GM18517 (cell line): Measurements from ENCODE around the gene ARID1B.

Source experiments
- ATAC-seq: cut with Tn5 transposase; IDR thresholded peaks from one replicate; pipeline ENCODE4 v1.9.1; 2021; ENCODE audit warnings: mild to moderate bottlenecking, moderate library complexity; ENCODE audit not compliant: unreplicated experiment

ARID1B gene

DNA sequence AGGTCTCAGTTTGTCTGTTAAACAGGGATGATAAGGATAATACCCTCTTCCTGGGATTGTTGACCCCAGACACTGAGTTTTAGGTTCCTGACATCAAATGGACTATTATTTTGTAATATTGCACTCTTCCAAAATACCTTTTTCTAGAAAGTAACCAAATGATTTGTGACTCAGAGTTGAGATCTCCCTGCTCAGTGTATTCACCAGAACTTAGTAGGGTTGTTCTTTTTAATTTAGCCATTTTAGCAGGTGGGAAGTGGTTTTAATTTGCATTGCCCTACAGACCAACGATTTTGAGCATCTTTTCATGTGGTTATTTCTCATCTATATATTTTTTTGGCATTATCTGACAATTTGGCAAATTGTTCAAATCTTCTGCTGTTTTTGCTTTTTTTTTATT lies 471.1 kb downstream of the ARID1B start:
- ATAC-seq: no peak

DNA sequence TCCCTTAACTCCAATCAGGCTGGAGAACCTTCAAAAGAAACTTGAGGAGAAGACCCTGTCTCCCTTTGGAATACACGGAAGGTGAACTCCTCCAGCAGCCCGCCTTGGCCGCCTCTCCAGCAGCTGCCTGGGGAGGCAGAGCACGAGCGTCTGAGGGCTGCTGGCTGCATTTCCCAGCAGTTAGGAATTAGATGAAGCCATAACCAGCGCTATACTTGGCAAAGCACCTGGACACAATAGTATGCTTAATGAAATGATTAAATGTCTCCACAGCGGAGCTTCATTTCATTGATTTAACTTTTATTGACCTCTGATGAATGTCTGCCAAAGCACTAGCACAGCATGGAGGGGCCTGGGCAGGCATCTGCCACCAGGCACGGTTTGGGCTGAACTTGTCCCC lies 472.6 kb downstream of the ARID1B start:
- no peak for ATAC-seq

DNA sequence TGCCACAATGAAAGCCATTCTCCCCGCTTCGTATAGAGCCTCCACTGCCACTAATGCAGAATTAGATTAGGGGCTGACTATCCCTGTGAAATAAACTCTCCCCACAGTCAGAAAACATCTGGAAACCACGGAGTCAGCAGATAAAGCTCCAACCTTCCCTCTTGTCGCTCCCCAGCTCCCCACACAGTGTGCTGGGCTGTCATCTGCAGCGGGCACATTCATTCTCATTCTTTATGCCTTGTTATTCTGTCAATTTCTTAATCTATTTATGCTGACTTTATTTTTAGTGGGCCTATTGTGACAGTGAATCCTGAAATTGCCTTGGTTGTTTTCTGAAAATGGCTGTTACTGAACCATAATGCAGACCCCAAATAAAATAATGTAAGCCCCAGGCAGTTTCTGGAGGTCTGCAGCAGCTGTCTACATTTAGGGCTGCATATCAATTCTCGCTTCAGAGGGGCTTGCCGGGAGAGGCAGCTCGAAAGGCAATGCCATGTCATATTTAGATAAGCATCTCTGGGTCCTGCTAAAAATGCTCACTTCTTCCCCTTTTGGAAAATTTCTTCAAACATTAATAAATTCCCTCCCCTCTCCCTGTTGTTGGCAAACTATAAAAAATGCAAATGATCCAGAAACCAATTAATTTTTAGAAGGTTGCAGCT lies 474.5 kb downstream of the ARID1B start:
- ATAC-seq: no peak

DNA sequence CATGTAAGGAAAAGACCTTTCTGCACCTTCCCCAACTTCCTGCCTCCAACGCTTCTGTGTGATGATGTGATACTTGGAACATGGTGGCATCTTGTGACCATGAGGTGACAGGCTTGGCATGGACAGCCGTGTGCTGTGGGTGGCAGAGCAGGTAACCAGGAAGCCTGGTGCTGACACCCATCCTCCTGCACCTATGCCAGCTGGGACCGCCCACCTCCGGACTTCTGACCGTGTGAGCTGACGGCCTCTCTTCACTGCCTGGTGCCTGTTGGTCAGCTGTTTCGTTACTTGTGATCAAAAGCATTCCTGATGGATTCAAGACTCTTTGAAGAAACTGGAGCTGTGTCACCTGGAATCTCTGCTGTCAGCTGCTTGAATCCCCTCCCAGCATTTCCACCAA lies 475.8 kb downstream of the ARID1B start:
- no peak for ATAC-seq

DNA sequence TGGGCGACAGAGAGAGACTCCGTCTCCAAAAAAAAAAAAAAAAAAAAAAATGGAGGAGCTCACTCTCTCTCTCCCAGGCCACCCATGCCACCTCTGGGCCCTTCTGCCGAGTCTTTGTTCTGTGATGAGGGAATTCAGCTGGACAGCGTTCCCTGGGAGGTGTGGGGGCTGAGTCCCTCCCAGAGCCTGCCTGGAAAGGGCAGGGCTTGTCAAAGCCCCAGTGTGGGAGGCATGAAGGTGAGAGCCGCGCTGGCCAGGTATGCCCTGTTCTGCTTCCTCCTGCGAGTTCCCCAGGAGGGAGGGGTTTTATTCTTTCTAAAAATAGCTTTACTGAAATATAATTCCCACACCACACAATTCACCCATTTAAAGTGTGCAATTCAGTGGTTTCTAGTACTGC lies 476.5 kb downstream of the ARID1B start:
- ATAC-seq: no peak

DNA sequence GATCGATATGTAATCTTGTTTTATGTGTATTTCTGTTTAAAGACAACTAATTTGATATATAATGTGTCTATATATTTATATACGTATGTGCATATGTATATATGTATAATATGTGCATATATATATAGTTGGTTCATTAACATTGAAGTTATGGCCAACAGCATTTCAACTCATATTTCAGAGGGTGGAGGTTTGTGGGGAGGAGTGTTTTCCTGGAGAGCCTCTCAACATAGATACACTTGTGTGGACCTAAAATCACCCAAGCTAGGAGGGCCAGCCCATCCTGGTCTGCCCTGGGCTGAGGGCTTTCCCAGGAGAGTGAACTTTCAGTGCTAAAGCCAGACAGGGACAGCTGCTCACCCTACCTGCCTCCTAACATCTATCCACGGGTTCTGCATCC lies 477.4 kb downstream of the ARID1B start:
- no peak for ATAC-seq

DNA sequence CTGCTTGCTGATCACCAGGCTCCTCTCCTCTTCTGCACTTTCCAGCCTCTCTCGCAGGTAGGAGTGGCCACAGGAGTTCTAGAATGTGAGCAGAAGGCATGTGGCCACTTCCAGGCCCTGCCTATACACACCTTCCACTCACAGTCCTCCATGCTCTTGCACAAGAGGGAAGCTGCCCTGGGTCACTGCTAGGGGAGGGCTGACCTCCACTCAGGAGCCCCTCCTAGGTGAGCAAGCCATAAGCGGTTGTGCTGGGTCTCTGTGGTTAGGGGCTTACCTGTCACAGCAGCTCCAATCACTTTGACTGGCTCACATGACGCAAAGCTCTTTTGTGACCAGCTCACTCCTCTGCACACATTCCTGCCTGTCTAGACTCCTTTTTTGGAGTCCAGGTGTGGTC lies 477.9 kb downstream of the ARID1B start:
- ATAC-seq: no peak

DNA sequence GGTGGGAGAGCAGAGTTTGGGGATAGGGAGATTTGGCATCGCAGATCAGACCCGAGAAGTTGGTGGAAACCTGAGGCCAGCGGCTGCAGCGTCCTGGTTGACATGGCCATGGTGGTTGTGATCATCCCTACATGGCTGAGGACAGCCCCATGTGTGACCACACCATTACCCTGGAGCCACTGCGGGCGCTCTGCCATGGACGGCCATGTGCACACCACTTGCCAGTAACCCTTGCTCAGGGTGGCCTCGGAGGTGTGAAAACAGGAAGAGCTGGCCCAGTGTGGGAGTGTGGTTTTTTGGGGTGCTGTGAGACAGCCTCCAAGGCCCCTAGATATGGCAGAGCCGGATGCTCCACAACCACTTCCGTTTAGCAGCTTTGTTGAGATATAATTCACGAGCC lies 481.7 kb downstream of the ARID1B start:
- no peak for ATAC-seq

DNA sequence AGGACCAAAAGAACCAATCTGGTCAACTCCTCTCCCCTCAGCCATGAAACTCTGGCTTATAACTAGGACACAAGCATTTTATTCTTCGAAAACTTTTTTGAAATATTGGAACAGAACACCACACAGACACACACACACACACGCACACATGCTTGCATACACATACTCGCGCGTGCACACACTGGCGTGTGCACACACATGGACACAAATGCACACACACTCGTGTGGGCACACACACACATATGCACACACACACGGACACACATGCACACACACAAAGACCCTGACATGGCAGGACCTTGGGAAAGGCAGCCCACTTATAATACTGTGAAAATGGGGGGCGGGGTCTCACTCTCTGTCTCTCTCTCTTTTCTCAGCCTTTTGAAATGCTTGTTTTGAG lies 482.3 kb downstream of the ARID1B start:
- no peak for ATAC-seq
